Fibroblast of the conjunctiva (primary cell): ENCODE data around the gene ZNF831.

Experiments
- DNase-seq: peaks from one replicate; pipeline ENCODE4 v3.0.0-alpha.2; 2010; ENCODE audit warnings: low read depth

The ZNF831 gene

GRCh38 chr20:59214606-59215547 is 51.3 kb downstream of the ZNF831 start:
- DNase-seq = no peak

DNA sequence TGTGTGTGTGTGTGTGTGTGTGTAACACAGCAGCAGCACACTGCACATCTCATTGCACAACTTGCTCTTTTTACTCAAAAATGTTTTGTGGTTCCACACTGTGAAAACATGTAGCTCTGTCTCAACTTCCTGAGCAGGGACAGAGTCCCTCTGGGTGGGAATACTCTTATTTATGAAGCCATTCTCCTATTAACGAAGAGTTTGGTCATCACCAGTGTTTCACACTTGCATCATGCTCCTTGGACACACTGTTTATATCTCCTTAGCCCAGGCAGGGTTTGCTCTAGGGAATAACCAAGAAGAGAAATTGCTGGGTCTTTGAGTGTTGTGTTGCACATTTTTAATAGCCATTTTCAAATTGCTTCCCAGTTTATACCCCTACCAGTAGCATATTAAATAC is 53.6 kb downstream of the ZNF831 start:
- no peak for DNase-seq

- DNase-seq = no peak
Observed at GRCh38 chr20:59217794-59218280, 54.2 kb downstream of the ZNF831 start.

DNA sequence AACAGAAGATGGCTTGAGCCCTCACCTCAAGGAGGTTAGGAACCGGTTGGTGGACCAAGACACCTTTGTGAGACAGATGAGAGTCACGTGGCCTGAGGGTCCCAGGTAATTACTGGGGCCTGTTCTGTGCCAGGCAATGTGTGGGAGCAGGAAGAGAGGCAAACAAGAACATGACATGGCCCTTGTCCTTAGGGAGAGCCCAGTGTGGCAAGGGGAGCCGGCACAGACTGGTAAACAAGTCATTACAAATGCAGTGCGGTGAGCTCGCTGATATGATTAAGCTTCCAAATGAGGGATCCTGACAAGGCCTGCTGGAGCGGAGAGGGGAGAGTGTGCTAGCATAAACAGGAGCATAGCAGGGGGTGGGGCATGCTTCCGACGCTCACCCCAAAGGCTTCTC is 55.6 kb downstream of the ZNF831 start:
- no peak for DNase-seq

DNA sequence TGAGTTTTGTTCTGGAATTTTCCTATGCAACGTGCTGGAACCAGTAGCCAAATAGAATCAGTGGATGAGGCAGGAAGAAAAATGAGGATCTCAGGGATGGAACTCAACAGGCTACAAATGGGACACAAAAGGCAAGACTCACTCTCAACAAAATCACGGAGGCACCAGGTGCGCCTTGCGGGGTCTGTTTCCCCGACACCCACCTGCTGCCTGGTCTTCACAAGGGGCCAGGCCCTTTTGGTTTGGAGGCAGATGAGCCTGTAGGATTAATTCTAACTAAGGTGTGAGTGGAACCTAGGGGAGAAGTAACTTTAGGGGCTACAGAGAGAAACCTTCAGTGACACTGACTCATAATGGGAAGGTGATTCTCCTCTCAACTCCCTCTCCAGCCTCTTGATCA is 56.5 kb downstream of the ZNF831 start:
- no peak for DNase-seq

GRCh38 chr20:59221049-59221706 is 57.6 kb downstream of the ZNF831 start:
- no peak for DNase-seq

- DNase-seq = no peak
Observed at GRCh38 chr20:59221707-59222252, 58.2 kb downstream of the ZNF831 start.

- peak; percentile 53 for DNase-seq
Observed at GRCh38 chr20:59222253-59223181, 58.9 kb downstream of the ZNF831 start.

DNA sequence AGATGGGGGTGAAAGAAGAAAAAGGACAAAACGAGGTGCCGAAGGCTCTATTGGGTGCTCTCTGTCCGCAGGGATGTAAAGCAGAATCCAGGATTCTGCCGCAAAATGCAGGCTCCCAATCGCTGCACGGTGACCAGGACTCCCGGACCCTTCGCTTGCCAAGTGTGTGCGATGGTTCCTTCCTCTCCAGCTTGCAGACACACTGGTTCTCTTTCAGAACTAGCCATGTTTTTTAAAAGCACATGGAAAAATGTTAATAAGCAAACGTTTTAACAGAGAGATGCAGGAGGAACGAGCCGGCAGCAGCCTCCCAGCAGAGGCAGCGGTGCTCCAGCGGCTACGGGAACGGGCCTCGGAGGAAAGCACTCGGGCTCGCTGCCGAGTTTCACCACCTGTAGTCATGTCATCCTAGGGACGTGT is 59.6 kb downstream of the ZNF831 start:
- no peak for DNase-seq

GRCh38 chr20:59223750-59224149 is 60.1 kb downstream of the ZNF831 start:
- no peak for DNase-seq

DNA sequence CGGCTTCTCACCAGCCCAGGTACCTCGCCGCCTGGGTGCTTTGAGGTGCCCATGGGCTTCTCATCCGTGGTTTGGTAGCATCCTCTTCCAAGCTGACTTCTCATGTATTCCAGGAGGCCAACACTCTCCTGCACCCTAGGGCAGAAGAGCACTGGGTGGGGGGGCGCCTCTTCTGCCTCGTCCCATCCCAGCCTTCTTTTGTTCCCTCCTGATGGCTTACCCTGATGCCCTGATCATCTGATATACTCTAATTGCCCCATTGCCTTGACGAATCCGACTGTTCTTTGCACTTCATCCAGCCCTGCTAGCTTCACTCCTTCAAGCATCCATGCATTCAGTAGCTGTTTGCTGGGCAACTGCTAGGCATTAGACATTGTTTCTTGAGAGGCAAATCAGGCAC is 60.6 kb downstream of the ZNF831 start:
- DNase-seq = no peak

DNA sequence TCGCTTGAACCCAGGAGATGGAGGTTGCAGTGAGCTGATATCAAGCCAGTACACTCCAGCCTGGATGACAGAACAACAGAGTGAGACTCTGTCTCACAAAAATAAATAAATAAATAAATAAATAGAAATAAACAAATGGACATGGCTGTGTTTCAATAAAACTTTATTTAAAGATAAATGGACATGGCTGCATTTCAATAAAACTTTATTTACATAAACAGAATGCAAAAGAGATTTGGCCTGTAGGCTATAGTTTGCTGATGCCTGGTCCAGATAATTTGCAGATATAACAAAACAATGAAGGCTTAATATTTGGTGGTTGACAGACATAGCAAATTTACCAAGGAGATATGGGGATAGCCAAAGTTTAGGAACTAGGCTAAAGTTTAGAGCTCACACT is 66.8 kb downstream of the ZNF831 start:
- no peak for DNase-seq

DNA sequence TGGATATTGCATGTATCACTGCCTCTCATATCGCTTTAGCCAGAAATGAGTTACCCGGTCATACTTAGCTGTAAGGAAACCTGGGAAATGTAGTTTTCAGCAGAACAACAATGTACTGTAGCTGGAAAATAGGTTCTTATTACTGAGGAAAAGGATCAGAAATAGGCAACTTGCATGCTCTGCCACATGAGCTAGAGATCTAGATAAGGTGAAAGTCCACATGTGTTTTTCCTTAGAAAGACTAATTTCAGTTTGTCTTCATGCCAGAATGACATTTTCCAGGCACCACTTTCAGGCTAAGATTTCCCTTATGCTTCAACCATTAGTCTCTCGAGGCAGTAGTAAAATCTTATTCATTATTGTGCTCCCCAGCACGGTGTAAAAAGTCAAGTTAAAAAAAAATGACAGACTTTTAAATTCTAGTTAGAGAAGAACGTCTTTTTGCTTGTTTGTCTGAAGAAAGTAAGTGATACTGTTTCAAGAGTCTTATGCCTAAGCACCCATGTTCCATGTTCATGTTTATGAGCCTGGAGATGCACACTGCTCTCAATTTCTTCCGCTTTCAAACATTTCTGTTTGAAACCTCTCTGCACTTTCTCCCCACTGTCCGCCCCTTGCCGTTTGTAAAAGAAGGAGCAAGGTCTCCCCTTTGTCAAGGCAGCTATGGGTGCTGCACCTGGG is 67.6 kb downstream of the ZNF831 start:
- DNase-seq = no peak

- DNase-seq = no peak
Observed at GRCh38 chr20:59232618-59233017, 69.0 kb downstream of the ZNF831 start.

GRCh38 chr20:59235226-59235625 is 71.6 kb downstream of the ZNF831 start:
- DNase-seq = no peak

- no peak for DNase-seq
Observed at GRCh38 chr20:59240006-59240405, 76.4 kb downstream of the ZNF831 start.

GRCh38 chr20:59242714-59243626 is 79.3 kb downstream of the ZNF831 start:
- no peak for DNase-seq

DNA sequence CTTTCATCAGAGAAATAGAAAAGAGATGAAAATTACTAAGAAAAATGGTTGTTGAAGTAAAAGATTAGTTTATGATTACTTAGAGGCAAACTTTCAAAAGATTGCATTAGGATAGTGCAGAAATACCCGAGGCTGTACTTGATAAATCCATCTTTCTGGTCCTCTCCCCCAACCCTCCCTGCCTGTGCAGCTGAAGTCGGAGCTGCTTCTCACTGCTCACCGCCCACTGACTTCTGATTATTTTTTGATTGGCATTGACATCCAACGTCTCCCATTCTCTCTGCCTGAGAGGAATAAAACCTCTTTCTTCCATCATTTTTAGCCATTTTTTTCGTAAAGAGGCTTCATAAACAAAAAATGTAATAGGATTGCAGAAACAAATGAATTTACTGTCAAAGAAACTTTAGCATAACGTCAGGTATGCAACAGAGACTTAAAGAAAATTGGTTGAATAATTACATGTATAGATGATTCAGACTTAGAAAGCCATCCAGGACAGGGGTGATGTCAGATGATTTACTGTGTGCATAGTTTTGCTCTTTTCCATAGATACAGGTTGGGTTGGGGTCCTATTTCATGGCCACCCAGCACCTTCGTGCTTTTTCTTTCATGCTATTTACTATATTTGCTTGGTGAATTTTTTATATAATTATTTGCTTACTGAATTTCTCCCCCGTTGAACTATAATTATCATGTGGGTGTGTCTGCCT is 83.2 kb downstream of the ZNF831 start:
- DNase-seq = no peak
